ENCODE results near the gene NEURL3. TPM values are rescaled to one million over a fixed set of nuclear protein-coding genes. Genes with fewer than 3 reads are reported as not detected.
A peak's percentile ranks its signal among the peaks of the same experiment; 100 is the strongest.

NEURL3 gene
- total RNA-seq, 1 donor from 2014 or later = 1.0 TPM

DNA sequence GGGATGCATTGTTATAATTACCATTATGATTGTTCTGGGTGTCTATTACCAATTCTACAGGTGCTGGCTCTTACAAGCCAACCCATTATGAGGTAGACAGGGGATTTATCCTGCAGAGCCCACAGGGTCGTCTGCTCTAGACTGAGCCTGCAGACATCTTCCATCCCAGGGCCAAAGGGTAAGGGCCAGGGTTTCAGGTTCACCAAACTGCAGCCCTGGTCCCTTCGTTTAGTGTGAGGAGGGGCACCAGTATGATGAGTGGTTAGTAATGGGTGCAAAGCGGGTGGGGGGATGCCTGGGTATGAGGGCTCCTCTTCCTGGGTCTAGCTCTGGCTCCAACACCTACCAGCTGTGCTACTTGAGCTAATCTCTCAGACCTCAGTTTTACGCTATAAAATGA is 30.2 kb upstream of the NEURL3 start:
- Mint-ChIP-seq H3K36me3 (ENCODE audit: low read depth) (peaks cover 32% of the 10 kb centered on the region), H3K27ac (no peak overlapping the region), H3K4me1 (peaks cover 63% of the 10 kb centered on the region), H3K27me3 (no peaks in the 10 kb centered on the region), H3K4me3 (no peak overlapping the region), H3K9me3 (no peaks in the 10 kb centered on the region)
- no peak for DNase-seq
- intact Hi-C loops (cut with micrococcal nuclease) = loop anchor here (5.0 to 10.0 kb wide), 8 partner anchors 67 to 1001 kb away; partner anchors contain the start of genes ANKRD36, CIAO1, CNNM3 and CNNM4

DNA sequence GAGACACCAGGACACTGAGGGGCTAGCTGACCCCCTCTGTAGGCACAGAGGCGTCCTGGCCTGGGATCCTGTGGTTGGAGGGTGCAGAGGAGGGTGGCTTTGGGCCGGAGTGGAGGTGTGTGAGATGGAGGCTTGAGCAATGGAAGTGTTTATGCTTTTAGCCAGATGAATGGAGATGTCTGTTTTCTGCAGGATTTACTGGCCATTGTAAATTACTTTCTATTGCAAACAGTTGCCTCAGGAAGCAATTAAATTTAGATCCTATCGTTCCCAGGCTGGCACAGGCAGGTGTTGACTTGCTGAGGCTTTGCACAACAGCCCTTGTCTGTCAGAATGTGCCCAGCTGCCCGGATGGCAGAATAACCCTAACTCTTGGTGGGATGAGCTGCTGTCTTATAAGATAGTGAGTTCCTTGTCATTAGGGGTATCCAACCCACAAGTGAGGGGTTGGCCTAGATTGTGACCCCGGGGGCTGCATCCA is 29.6 kb upstream of the NEURL3 start:
- no peak for DNase-seq
- intact Hi-C loops (cut with micrococcal nuclease) = loop anchor here (5.0 to 10.0 kb wide), 8 partner anchors 68 to 1000 kb away; partner anchors contain the start of genes ANKRD36, CIAO1, CNNM3 and CNNM4
- Mint-ChIP-seq H3K27ac (no peak overlapping the region), H3K9me3 (no peaks in the 10 kb centered on the region), H3K36me3 (ENCODE audit: low read depth) (peaks cover 26% of the 10 kb centered on the region), H3K4me3 (no peak overlapping the region), H3K4me1 (peaks cover 63% of the 10 kb centered on the region), H3K27me3 (no peaks in the 10 kb centered on the region)

DNA sequence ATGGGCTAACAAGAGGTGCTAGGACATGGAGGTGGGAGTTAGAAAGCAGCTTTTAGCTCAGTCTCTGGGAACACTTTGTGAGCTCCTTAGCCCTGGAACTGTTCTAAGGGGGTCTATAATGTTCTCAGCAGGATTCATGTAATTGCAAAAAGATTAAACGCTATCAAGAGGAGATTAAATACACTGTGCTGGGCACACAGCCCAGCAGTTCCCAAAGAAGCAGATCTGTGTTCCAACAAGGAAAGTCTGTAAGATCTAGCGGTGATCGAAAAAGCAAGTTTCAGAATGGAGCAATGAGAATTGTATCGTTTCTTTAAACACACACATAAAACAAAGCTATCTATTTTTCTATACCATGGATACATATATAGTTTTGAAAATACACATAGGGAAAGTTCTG is 29.0 kb upstream of the NEURL3 start:
- no peak for DNase-seq
- intact Hi-C loops (cut with micrococcal nuclease) = loop anchor here (10.0 kb wide), 2 partner anchors 581 to 999 kb away; partner anchors contain the start of gene ANKRD36
- H3K27me3 Mint-ChIP-seq = no peaks in the 10 kb centered on the region
- peaks cover 20% of the 10 kb centered on the region for H3K36me3 Mint-ChIP-seq (ENCODE audit: low read depth)
- no peaks in the 10 kb centered on the region for H3K9me3 Mint-ChIP-seq
- no peak overlapping the region for H3K4me3 Mint-ChIP-seq
- peak overlapping the region; percentile 55 for H3K27ac Mint-ChIP-seq
- H3K4me1 Mint-ChIP-seq = peaks cover 64% of the 10 kb centered on the region

DNA sequence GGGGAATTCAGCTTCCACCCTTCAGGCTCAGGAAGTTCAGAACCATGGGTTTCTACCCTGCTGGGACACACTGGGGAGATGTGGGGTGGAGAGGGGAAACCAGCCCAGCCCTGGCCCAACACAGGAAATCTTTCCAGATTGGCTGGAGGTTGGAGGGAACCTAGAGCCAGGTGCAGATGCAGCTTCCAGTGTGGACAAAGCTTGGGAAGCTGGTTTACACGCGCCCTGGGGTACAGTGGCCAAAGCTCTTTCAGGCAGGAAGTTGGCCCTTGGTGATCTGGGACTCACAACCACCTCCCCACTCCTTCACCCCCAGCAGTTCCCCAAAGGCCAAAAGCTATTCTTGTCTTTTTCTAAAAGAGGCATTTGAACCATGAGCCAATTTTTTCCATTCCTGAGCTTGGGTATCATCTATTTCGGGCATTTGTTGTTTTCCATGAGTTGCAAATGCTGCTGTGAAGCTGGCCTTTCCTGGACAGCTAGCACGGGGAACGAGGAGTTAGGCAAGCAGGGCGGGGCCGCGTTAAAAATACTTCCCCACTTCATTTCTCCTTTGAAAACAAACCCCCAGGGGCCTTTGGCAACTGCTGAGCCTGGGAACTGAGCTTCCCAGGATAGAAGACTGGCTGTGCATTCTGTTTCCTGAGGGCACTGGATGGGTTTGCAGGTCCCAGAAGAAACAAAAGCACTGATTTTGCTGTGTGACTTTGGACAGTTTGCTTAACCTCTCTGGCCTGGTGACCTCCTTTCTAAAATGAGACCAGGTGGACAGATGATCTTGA is 28.3 kb upstream of the NEURL3 start:
- intact Hi-C loops (cut with micrococcal nuclease) = loop anchor here (2.0 to 10.0 kb wide), 3 partner anchors 25 to 999 kb away; partner anchors contain the start of gene ANKRD36
- Mint-ChIP-seq H3K36me3 (ENCODE audit: low read depth) (peaks cover 14% of the 10 kb centered on the region), H3K4me1 (peaks cover 68% of the 10 kb centered on the region), H3K27me3 (no peaks in the 10 kb centered on the region), H3K27ac (peak overlapping the region; percentile 55), H3K9me3 (no peaks in the 10 kb centered on the region), H3K4me3 (no peak overlapping the region)
- DNase-seq = peak; percentile 61

DNA sequence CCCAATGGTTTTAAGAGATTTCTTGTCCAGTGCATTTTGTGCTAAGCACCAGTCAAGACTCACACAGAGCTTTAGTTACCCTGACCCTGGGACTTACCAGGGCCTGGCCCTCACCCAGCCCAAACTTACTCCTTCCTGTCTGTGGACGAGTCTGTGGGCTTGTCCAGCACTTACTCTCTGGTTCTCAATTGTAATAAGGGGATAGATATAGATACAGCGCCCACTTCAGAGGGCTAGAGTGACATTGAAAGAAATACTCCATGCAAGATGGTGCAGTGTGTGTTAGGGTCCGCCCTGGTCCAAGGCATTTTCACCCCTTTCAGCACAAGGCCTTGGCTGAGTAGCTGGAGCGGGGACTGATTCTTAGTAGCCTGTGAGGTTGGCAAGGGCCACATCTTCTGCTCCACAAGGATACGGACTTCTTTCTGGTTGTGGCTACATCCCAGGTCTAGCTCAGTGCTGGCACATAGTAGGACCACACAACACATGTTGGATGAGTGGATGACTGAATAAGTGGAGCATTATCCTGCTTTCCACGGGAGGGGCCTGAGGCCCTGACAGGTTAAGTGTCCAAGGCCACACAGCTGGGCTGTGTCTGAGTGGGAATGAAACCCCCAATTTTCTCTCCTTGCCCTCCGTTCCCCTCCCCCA is 27.6 kb upstream of the NEURL3 start:
- no peaks in the 10 kb centered on the region for H3K27me3 Mint-ChIP-seq
- peaks cover 75% of the 10 kb centered on the region for H3K4me1 Mint-ChIP-seq
- peak overlapping the region; percentile 89 for H3K27ac Mint-ChIP-seq
- intact Hi-C loops (cut with micrococcal nuclease) = loop anchor here (1.0 to 10.0 kb wide), 4 partner anchors 8 to 998 kb away; partner anchors contain the start of gene ANKRD36
- H3K4me3 Mint-ChIP-seq = peak overlapping the region; percentile 26
- peak; percentile 59 for DNase-seq
- H3K9me3 Mint-ChIP-seq = no peaks in the 10 kb centered on the region
- H3K36me3 Mint-ChIP-seq (ENCODE audit: low read depth) = peaks cover 6% of the 10 kb centered on the region

DNA sequence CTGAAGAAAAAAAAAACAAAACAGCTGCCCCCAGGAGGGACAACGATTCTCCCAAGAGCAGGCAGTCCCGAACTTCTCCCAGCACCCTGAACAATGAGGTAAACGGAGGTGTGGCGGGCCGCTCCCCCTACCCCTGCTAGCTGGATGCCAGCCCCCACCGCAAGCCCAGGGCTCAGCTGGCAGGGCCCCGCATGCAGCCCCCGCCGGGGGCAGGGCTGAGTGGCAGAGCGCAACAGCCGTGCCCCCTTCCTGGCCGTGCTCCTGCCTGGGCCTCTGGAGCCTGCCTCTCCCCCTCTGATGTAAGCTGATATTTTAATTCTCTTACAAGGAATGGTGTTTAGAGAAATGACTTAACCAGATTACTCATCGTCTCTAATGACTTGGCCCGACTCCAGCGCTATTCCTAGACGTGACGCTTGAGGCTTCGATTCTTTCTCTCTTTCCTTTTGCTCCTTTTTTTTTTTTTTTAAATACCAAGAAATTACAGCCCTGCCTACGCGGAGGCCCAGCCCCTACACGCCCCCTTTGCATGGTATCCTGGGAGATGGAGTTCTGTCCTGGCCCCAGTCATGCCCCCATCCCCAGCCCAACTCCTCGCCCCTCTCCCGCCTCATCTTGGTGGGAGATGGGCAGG is 26.8 kb upstream of the NEURL3 start:
- Mint-ChIP-seq H3K4me3 (peak overlapping the region; percentile 78), H3K27ac (peak overlapping the region; percentile 89), H3K27me3 (no peaks in the 10 kb centered on the region), H3K9me3 (no peaks in the 10 kb centered on the region), H3K36me3 (ENCODE audit: low read depth) (peaks cover under 1% of the 10 kb centered on the region), H3K4me1 (peaks cover 76% of the 10 kb centered on the region)
- DNase-seq = peak; percentile 94
- intact Hi-C loops (cut with micrococcal nuclease) = loop anchor here (1.0 to 10.0 kb wide), 4 partner anchors 8 to 997 kb away; partner anchors contain the start of gene ANKRD36

DNA sequence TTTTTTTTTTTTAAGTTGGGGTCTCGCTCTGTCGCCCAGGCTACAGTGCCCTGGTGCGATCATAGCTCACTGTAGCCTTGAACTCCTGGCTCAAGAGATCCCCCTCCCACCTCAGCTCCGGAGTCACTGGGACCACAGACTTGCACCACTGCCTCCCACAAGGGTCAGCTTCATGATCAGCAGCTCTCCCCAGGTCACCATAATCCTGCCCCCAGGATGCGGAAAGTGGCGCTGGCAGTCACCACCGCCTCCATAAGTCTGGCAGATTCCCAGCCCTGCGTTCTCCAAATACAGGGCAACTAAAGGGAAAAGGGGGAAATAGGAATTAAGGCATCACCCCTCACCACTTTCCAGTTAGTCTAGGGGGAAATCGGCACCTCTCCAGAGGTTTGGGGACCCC is 26.2 kb upstream of the NEURL3 start:
- Mint-ChIP-seq H3K4me1 (peaks cover 82% of the 10 kb centered on the region), H3K9me3 (no peaks in the 10 kb centered on the region), H3K27me3 (no peaks in the 10 kb centered on the region), H3K4me3 (peak overlapping the region; percentile 78), H3K27ac (peak overlapping the region; percentile 89), H3K36me3 (ENCODE audit: low read depth) (no peaks in the 10 kb centered on the region)
- intact Hi-C loops (cut with micrococcal nuclease) = loop anchor here (10.0 kb wide), 2 partner anchors 583 to 997 kb away; partner anchors contain the start of gene ANKRD36
- DNase-seq = no peak

DNA sequence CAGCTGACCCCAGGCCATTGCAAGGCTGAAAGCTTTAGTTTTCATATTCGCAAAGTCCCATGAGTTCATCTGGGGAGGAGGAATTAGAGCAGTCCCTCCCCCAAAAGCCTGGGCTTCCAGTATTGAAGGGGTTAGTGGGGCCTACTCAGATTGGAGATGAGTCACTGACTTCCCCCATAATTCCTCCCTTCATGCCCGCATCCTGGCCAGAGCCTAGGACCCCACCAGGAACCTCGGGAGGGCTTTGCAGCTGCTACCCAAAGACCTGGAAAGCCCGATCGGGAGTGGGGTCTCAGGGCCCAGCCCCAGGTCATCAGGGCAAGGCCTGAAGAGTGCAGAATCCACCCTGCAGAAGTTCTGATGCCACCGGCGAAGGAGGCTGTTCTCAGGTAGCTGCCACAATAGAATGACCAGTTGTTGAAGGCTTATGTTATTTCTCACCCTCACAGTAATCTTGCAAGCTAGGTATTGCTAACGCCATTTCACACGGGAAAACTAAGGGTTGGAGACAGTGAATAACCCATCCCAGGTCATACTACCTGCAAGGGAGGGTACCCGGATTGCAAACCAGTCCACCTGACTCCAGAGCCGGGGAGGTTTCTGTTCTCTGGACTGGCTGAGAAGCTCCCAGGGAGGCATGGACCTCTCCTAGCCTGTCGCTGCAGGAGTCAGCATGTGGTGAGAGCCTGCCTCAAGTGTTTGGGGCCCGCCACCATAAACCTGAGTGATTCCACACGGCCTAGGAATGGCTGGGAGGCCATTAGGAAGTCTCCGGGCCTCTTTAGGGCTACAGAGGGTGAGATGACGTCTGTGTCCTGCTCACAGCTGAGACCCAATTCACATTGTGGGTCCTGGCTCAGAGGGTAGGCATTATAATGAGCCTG is 25.6 kb upstream of the NEURL3 start:
- DNase-seq = peak; percentile 64
- Mint-ChIP-seq H3K4me1 (peaks cover 81% of the 10 kb centered on the region), H3K9me3 (no peaks in the 10 kb centered on the region), H3K36me3 (ENCODE audit: low read depth) (no peaks in the 10 kb centered on the region), H3K4me3 (peak overlapping the region; percentile 78), H3K27me3 (no peaks in the 10 kb centered on the region), H3K27ac (peak overlapping the region; percentile 89)
- intact Hi-C loops (cut with micrococcal nuclease) = loop anchor here (10.0 kb wide), 2 partner anchors 584 to 996 kb away; partner anchors contain the start of gene ANKRD36

DNA sequence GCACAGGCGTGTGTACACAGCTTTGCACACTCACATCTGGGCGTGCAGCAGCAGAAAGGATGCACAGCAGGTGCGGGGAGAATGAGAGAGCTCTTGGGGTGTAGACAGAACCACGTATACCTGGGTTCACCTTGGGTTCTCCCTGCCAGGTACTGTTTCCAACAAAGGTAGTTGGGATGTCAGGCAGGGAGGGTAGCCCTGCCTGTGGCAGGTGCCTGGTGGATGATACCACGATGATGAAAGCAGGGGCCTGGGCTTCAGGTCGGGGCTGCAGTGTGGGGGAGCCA is 24.9 kb upstream of the NEURL3 start:
- H3K4me1 Mint-ChIP-seq = peaks cover 81% of the 10 kb centered on the region
- peak overlapping the region; percentile 89 for H3K27ac Mint-ChIP-seq
- H3K36me3 Mint-ChIP-seq (ENCODE audit: low read depth) = no peaks in the 10 kb centered on the region
- peak; percentile 64 for DNase-seq
- intact Hi-C loops (cut with micrococcal nuclease) = loop anchor here (10.0 kb wide), 2 partner anchors 585 to 995 kb away; partner anchors contain the start of gene ANKRD36
- H3K27me3 Mint-ChIP-seq = no peaks in the 10 kb centered on the region
- H3K4me3 Mint-ChIP-seq = peak overlapping the region; percentile 78
- H3K9me3 Mint-ChIP-seq = no peaks in the 10 kb centered on the region

DNA sequence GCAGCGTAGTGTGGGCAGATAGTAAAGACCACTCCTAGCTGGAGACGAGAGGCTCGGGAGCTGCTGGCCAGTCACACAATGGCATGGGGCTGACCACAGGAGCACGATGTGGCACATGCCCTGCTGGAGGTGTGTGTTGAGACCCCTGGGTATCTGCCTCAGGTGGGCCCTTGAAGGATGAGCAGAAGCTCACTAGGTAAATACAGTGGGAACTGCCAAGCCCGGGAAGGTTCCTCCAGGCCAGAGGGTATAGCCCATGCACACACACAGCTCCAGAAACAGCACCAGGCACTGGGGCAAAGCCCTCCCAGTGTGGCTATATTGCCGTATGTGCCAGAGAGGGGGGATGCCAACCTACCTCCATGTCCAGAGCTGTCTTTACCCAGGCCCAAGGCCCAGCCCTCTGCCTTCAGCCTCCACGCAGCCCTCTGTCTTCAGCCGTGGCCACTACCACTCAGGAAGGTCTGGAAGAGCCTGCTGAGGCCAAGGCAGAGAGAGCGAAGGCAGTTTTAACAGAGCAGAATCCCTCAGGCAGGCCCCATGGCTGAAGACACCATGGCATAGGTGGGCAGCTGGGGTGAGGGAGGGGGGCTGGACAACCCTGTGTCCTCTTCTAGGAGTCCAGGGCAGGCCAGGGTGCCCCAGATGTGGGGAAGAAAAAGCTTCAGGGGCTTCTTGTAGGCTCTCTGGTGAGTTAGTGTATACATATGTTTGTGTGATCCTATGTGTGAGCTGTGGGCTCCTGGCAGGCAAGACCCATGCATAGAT is 24.4 kb upstream of the NEURL3 start:
- no peaks in the 10 kb centered on the region for H3K9me3 Mint-ChIP-seq
- H3K27ac Mint-ChIP-seq = peak overlapping the region; percentile 92
- H3K4me3 Mint-ChIP-seq = peak overlapping the region; percentile 79
- no peak for DNase-seq
- peaks cover 85% of the 10 kb centered on the region for H3K4me1 Mint-ChIP-seq
- intact Hi-C loops (cut with micrococcal nuclease) = loop anchor here (5.0 to 10.0 kb wide), 4 partner anchors 187 to 995 kb away; partner anchors contain the start of genes ANKRD36 and DUSP2
- H3K36me3 Mint-ChIP-seq (ENCODE audit: low read depth) = no peaks in the 10 kb centered on the region
- H3K27me3 Mint-ChIP-seq = no peaks in the 10 kb centered on the region

DNA sequence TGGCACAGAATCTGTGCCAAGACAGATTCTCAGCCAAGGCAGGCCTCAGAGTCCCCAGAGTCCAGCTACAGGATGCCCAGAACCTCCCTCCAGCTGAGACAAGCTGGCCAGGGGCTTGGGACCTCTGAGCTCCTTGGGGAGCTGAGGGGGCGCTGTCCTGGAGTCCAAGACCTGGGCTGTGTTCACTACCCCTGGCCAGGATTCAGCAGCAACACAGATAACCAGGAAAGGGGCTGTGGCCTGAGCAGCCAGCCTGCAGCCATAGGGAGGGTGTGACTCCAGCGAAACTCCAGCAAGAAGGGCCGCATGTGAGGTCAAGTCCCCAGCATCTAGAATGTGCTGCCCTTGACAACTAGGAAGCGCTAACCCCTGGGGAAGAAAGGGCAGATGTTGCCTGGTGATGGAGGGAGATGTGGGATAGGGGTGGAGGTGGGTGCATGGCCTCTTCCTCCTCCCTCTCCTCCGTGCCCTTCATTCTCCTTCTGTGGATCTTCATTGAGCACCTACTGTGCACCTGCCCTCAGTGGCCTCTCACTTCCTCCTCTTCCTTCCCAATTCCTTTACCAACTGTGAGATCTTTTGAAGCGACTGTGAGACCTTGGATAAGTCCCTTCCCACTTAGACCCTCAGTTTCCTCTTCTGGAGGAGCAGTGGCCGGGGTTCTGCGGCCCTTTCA is 23.7 kb upstream of the NEURL3 start:
- Mint-ChIP-seq H3K9me3 (no peaks in the 10 kb centered on the region), H3K27me3 (no peaks in the 10 kb centered on the region)

More for the DNA sequence above, 23.7 kb upstream of the NEURL3 start:
- Mint-ChIP-seq H3K4me1 (peaks cover 86% of the 10 kb centered on the region), H3K27ac (peak overlapping the region; percentile 92), H3K4me3 (peak overlapping the region; percentile 79), H3K36me3 (ENCODE audit: low read depth) (no peaks in the 10 kb centered on the region)
- DNase-seq = no peak
- intact Hi-C loops (cut with micrococcal nuclease) = loop anchor here (1.0 to 5.0 kb wide), 3 partner anchors 7 to 382 kb away; partner anchors contain the start of genes ARID5A and DUSP2

All from activated CD4-positive, alpha-beta T cell treated with anti-CD3 and anti-CD28 coated beads, Interleukin-2, amount 10 ng/mL, durations not matched to agents 24 days and 14 days (primary cell).